CD14-positive monocyte (primary cell): ENCODE results near the gene CRY1. TPM values are rescaled to one million over a fixed set of nuclear protein-coding genes. Genes with fewer than 3 reads are reported as not detected.

Experiments used
- DNase-seq, 3 donors: peaks; one replicate each; pipeline ENCODE4 v3.0.0-alpha.2; 2011 to 2022
- H2AFZ ChIP-seq: 2 replicates; pipeline ENCODE4 v1.6.0; 2012; ENCODE audit warnings: mild to moderate bottlenecking, low read depth, low read length, inconsistent platforms; ENCODE audit not compliant: insufficient read depth, poor library complexity, severe bottlenecking
- H3K27ac ChIP-seq, 2 donors: 1 replicate in 1 of 2; 2 replicates in 1 of 2; pipeline ENCODE4 v1.5.1; 2012 to 2013; ENCODE audit warnings: low read length in 2 of 2, control low read depth in 1 of 2, inconsistent platforms in 1 of 2, low read depth in 1 of 2, mild to moderate bottlenecking in 1 of 2
- H3K27me3 ChIP-seq, 2 donors: one replicate each; pipeline versions ENCODE4 v1.6.0 to v1.6.1; 2011 to 2013; ENCODE audit warnings: low read length in 2 of 2; ENCODE audit not compliant: control insufficient read depth in 2 of 2, insufficient read depth in 2 of 2
- H3K36me3 ChIP-seq, 2 donors: replicated peaks in 1 of 2; 1 replicate in 1 of 2; 2 replicates in 1 of 2; pipeline versions ENCODE4 v1.5.1 to v1.6.1; 2012 to 2013; ENCODE audit warnings: low read length in 2 of 2, control low read depth in 1 of 2, inconsistent platforms in 1 of 2, mild to moderate bottlenecking in 1 of 2; ENCODE audit not compliant: insufficient read depth in 2 of 2, control insufficient read depth in 1 of 2
- H3K4me1 ChIP-seq, 2 donors: 1 replicate in 1 of 2; 2 replicates in 1 of 2; pipeline versions ENCODE4 v1.5.1 to v1.6.1; 2012 to 2013; ENCODE audit warnings: low read length in 2 of 2, control low read depth in 1 of 2, inconsistent platforms in 1 of 2, mild to moderate bottlenecking in 1 of 2, moderate library complexity in 1 of 2; ENCODE audit not compliant: insufficient read depth in 2 of 2, control insufficient read depth in 1 of 2
- H3K4me2 ChIP-seq: replicated peaks from 2 replicates; pipeline ENCODE3; 2012; ENCODE audit warnings: low read length, moderate library complexity, mild to moderate bottlenecking; ENCODE audit not compliant: poor library complexity, severe bottlenecking; ENCODE audit errors: extremely low read depth
- H3K4me3 ChIP-seq, 3 experiments: fragments of 200-600 bp in 1 of 3; sonication (generic) in 1 of 3; replicated peaks in 1 of 3; 1 replicate in 2 of 3; 2 replicates in 1 of 3; pipeline ENCODE4 v1.5.1; 2011 to 2013; ENCODE audit warnings: low read length in 3 of 3, mild to moderate bottlenecking in 3 of 3, control low read depth in 2 of 3, low read depth in 2 of 3, inconsistent platforms in 1 of 3, moderate library complexity in 1 of 3
- H3K79me2 ChIP-seq: 2 replicates; pipeline ENCODE4 v1.6.0; 2012; ENCODE audit warnings: mild to moderate bottlenecking, control low read depth, inconsistent platforms, low read length, moderate library complexity; ENCODE audit not compliant: insufficient read depth
- H3K9ac ChIP-seq: 2 replicates; pipeline ENCODE4 v1.6.0; 2017; ENCODE audit warnings: low read length, mild to moderate bottlenecking; ENCODE audit not compliant: insufficient read depth, poor library complexity, severe bottlenecking
- H3K9me3 ChIP-seq, 2 donors: replicated peaks in 1 of 2; 1 replicate in 1 of 2; 2 replicates in 1 of 2; pipeline versions ENCODE4 v1.5.1 to v1.6.1; 2012 to 2013; ENCODE audit warnings: low read length in 2 of 2, control low read depth in 1 of 2; ENCODE audit not compliant: control insufficient read depth in 1 of 2, insufficient read depth in 1 of 2
- H4K20me1 ChIP-seq: 2 replicates; pipeline ENCODE4 v1.6.0; 2012; ENCODE audit warnings: mild to moderate bottlenecking, low read length, control low read depth, moderate library complexity; ENCODE audit not compliant: insufficient read depth
- H3K27ac Mint-ChIP-seq, 7 donors: one replicate each; pipeline ENCODE4 v1.8.0; 2020; ENCODE audit warnings: mild to moderate bottlenecking in 7 of 7, mixed read lengths in 7 of 7, moderate library complexity in 6 of 7, inconsistent platforms in 2 of 7
- H3K27me3 Mint-ChIP-seq, 3 donors: one replicate each; pipeline ENCODE4 v1.8.0; 2021 to 2022; ENCODE audit warnings: low read depth in 3 of 3, mild to moderate bottlenecking in 3 of 3, mixed read lengths in 3 of 3, moderate library complexity in 3 of 3, inconsistent platforms in 1 of 3
- H3K36me3 Mint-ChIP-seq, 2 donors: one replicate each; pipeline ENCODE4 v1.8.0; 2020; ENCODE audit warnings: mixed read lengths in 2 of 2, inconsistent platforms in 1 of 2, mild to moderate bottlenecking in 1 of 2
- H3K4me1 Mint-ChIP-seq: one replicate; pipeline ENCODE4 v1.8.0; 2020; ENCODE audit warnings: mild to moderate bottlenecking, mixed read lengths
- H3K4me3 Mint-ChIP-seq, 2 donors: one replicate each; pipeline ENCODE4 v1.8.0; 2020; ENCODE audit warnings: mild to moderate bottlenecking in 2 of 2, mixed read lengths in 2 of 2, moderate library complexity in 1 of 2
- H3K9me3 Mint-ChIP-seq, 7 donors: one replicate each; pipeline ENCODE4 v1.8.0; 2020 to 2022; ENCODE audit warnings: mixed read lengths in 7 of 7, mild to moderate bottlenecking in 6 of 7, moderate library complexity in 6 of 7, inconsistent platforms in 2 of 7
- WGBS: methylation state at CpG from one replicate; pipeline ENCODE4 v1.1.5; 2013; ENCODE audit warnings: missing lambda C conversion rate; ENCODE audit not compliant: insufficient coverage; 5-methylcytosine and 5-hydroxymethylcytosine counted together
- intact Hi-C, 2 donors: fragments of 100-400 bp; cut with micrococcal nuclease; formaldehyde crosslinking; loops; one replicate each; pipeline versions ENCODE4 v1.15.0 to v1.15.1; 2023
- polyA plus RNA-seq, 3 donors: library from polyadenylated mRNA; depleted of rRNA in 1 of 3; unstranded in 2 of 3; stranded (reverse) in 1 of 3; fragments of 300-500 nt in 2 of 3; fragments of >200 nt in 1 of 3; fragmentation: Illumina TruSeq in 2 of 3; gene quantifications; 1 replicate in 2 of 3; 2 replicates in 1 of 3; pipeline ENCODE4 v1.2.3, GENCODE V29; 2012 to 2021
- TF ChIP-seq, protein P1 (sequence below): fragments of 200-600 bp; IDR thresholded peaks from one replicate; pipeline ENCODE4 v1.8.0; 2022; ENCODE audit warnings: antibody characterized with exemption, mild to moderate bottlenecking

CRY1 gene
- polyA plus RNA-seq, 3 donors = 3.8 to 7.7 (median 5.8) TPM

DNA sequence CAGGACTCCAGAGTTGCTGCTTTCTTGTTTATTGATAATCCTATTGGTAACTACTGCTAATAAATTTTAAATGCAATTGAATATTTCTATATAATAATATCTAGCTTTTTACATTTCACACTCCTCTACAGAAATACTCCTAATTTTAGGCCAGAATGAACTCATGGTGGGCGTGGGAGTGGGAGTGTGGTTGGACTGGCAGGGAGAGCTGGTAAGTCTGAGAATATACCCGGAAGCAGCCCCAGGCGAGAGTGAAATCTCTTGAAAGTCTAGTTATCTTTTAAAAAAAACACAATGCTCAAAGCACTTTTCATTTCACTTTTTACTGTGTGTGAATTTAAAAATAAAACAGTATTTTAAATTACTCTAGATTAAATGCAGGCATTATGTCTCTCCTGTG, 132.9 kb downstream of the CRY1 start:
- Histone ChIP-seq H3K4me1 (peaks cover 7 to 20% of the 10 kb centered on the region in 2 donors), H3K27me3 (no peaks in the 10 kb centered on the region), H3K27ac (no peak overlapping the region), H3K9ac (no peak overlapping the region), H4K20me1 (no peaks in the 10 kb centered on the region), H2AFZ (no peak overlapping the region), H3K4me3 (no peak overlapping the region), H3K4me2 (no peak overlapping the region), H3K36me3 (no peaks in the 10 kb centered on the region), H3K9me3 (no peaks in the 10 kb centered on the region), H3K79me2 (peaks cover 29% of the 10 kb centered on the region)
- no peak overlapping the region for H3K4me3 Mint-ChIP-seq
- no peak for DNase-seq
- WGBS = no CpG with 5 or more reads among the region's 3 CpGs
- H3K4me1 Mint-ChIP-seq = peaks cover 14% of the 10 kb centered on the region
- intact Hi-C loops = no loop called here
- peaks cover 5 to 21% (median 7%) of the 10 kb centered on the region in 3 donors for H3K27me3 Mint-ChIP-seq
- H3K9me3 Mint-ChIP-seq = no peaks in the 10 kb centered on the region
- H3K36me3 Mint-ChIP-seq = peaks cover 0 to 5% of the 10 kb centered on the region in 2 donors
- no peak overlapping the region for H3K27ac Mint-ChIP-seq
- TF ChIP-seq, protein P1, sequence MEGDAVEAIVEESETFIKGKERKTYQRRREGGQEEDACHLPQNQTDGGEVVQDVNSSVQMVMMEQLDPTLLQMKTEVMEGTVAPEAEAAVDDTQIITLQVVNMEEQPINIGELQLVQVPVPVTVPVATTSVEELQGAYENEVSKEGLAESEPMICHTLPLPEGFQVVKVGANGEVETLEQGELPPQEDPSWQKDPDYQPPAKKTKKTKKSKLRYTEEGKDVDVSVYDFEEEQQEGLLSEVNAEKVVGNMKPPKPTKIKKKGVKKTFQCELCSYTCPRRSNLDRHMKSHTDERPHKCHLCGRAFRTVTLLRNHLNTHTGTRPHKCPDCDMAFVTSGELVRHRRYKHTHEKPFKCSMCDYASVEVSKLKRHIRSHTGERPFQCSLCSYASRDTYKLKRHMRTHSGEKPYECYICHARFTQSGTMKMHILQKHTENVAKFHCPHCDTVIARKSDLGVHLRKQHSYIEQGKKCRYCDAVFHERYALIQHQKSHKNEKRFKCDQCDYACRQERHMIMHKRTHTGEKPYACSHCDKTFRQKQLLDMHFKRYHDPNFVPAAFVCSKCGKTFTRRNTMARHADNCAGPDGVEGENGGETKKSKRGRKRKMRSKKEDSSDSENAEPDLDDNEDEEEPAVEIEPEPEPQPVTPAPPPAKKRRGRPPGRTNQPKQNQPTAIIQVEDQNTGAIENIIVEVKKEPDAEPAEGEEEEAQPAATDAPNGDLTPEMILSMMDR = no peak

DNA sequence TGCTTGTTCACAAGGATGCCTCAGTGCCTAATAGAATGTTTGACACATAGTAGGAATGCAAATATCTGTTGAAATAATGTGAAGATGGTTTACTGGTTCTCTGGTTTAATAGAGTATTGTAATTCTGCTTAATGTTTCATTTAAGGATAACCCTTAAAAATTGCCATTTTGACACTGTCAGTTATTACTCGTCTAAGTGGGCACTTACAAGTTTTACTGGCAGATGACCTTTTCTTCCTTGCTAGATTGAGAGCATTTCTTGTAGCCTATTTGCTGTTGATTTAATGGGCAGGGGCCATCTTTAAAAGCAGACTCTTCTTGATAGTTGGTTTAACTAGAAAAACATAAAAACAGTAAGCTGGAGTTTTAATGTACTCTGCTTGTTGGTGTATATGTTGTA, 135.8 kb downstream of the CRY1 start:
- H4K20me1 ChIP-seq = no peaks in the 10 kb centered on the region
- H3K4me3 ChIP-seq = peak overlapping the region in 1 of 3 experiments; percentile 90
- no peak overlapping the region for H3K27ac ChIP-seq
- Mint-ChIP-seq H3K4me1 (peaks cover 21% of the 10 kb centered on the region), H3K27me3 (peaks cover 29 to 49% (median 34%) of the 10 kb centered on the region in 3 donors), H3K36me3 (peaks cover 0 to 6% of the 10 kb centered on the region in 2 donors), H3K27ac (no peak overlapping the region), H3K4me3 (peak overlapping the region; percentile 97), H3K9me3 (peaks cover 0 to 5% (median 3%) of the 10 kb centered on the region in 7 donors)
- DNase-seq = no peak
- peaks cover 29% of the 10 kb centered on the region for H3K79me2 ChIP-seq
- peaks cover 23 to 28% of the 10 kb centered on the region in 2 donors for H3K27me3 ChIP-seq
- H3K36me3 ChIP-seq = no peaks in the 10 kb centered on the region
- H2AFZ ChIP-seq = no peak overlapping the region
- no peak overlapping the region for H3K9ac ChIP-seq
- TF ChIP-seq, protein P1 = no peak
- H3K4me1 ChIP-seq = peaks cover 10 to 28% of the 10 kb centered on the region in 2 donors
- intact Hi-C loops = no loop called here
- peak overlapping the region; percentile 99 for H3K4me2 ChIP-seq
- no CpG with 5 or more reads among the region's 1 CpG for WGBS
- no peaks in the 10 kb centered on the region for H3K9me3 ChIP-seq
